GM13977 (cell line): Measurements from ENCODE around the gene TRAF3IP1.

ENCODE experiments used
- DNase-seq: peaks from one replicate; pipeline ENCODE4 v3.0.0; 2012; ENCODE audit warnings: low spot score
- in situ Hi-C: fragments of 300-500 bp; cut with MboI; formaldehyde crosslinking; loops from one replicate; pipeline ENCODE4 v1.12.0; 2022; ENCODE audit warnings: low sequenced_read_pairs, low pct_unique_long_range_greater_than_20kb, mixed read lengths, inconsistent platforms; ENCODE audit not compliant: unreplicated experiment
- TF ChIP-seq, protein P1 (sequence below): IDR thresholded peaks from 2 replicates; pipeline ENCODE4 v1.5.1; 2012; ENCODE audit warnings: mild to moderate bottlenecking, control low read depth; ENCODE audit not compliant: insufficient read depth; ENCODE audit errors: extremely low read depth, missing control alignments

TRAF3IP1 gene

DNA sequence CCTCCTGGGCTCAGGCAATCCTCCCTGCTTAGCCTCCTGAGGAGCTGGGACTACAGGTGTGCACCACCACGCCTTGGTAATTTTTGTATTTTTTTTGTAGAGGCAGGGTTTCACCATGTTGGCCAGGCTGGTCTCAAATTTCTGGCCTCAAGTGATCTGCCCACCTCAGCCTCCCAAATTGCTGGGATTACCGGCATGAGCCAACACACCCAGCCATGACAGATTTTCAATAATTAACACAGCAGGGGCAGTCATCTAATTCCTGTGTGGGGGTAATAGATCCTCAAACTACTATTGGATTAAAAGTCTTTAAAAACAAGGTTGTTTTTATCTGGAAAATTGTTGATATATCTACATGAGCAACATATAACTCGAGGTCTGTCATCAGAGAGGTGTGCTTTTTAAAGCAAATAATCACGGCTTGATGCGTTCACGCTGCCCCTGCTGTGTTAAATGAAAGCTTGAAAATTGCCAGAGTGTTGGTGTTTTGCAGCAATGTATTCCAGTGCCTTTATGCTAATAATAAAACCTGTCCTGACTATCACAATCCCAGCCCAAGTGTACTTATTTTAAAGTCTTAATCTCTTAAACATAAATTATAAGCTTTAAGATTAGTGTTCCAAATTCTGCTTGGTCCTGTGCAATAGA is 70.8 kb downstream of the TRAF3IP1 start:
- in situ Hi-C loops, result no loop called here
- TF ChIP-seq, protein P1, sequence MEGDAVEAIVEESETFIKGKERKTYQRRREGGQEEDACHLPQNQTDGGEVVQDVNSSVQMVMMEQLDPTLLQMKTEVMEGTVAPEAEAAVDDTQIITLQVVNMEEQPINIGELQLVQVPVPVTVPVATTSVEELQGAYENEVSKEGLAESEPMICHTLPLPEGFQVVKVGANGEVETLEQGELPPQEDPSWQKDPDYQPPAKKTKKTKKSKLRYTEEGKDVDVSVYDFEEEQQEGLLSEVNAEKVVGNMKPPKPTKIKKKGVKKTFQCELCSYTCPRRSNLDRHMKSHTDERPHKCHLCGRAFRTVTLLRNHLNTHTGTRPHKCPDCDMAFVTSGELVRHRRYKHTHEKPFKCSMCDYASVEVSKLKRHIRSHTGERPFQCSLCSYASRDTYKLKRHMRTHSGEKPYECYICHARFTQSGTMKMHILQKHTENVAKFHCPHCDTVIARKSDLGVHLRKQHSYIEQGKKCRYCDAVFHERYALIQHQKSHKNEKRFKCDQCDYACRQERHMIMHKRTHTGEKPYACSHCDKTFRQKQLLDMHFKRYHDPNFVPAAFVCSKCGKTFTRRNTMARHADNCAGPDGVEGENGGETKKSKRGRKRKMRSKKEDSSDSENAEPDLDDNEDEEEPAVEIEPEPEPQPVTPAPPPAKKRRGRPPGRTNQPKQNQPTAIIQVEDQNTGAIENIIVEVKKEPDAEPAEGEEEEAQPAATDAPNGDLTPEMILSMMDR, result no peak
- no peak for DNase-seq

DNA sequence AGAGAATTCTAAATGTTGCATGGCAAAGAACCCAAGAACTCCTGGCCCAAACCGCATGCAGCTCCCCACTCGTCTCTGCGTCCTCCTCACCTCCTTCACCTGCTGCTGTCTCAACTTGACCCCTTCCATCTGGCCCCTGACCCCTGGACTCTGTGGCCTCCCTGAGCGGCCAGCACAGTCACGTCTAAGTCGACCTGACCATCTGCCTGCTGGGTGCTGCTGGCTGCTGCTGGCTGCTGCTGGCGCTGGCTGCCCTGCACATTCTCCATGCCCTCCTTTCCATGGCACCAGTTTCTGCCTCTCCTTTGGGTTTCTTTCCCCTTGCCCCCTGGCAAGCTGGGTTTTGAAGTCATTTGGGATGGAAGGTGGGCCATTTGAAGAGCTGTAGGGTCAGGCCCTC is 76.3 kb downstream of the TRAF3IP1 start:
- no peak for DNase-seq
- in situ Hi-C loops, result no loop called here
- TF ChIP-seq, protein P1, result no peak

DNA sequence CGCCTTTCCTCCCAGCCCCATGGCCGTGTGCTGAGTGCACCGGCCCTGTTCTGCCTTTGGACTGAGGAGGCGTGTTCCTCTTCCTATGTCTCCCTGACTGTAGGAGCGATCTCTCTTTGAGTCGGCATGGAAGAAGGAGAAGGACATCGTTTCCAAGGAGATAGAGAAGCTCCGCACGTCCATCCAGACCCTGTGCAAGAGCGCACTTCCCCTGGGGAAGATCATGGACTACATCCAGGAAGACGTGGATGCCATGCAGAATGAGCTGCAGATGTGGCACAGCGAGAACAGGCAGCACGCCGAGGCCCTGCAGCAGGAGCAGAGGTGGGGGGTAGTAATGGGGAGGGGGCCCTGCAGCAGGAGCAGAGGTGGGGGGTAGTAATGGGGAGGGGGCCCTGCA is 77.0 kb downstream of the TRAF3IP1 start:
- TF ChIP-seq, protein P1, result no peak
- no peak for DNase-seq
- in situ Hi-C loops, result no loop called here

DNA sequence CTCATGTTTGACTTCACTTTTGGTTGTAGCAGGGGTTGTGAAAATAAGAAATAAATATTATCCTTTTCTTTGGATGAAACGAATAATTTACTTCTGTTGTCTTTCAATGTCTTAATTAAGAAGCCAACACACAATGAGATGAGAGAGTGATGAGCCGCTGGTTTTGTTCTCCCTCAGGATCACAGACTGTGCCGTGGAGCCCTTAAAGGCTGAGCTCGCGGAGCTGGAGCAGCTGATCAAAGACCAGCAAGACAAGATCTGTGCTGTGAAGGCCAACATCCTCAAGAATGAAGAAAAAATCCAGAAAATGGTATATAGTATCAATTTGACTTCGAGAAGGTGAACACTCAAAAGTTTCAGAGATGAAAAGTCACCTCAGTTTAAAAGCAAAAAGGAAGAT is 78.3 kb downstream of the TRAF3IP1 start:
- in situ Hi-C loops, result no loop called here
- DNase-seq, result no peak
- TF ChIP-seq, protein P1, result no peak

DNA sequence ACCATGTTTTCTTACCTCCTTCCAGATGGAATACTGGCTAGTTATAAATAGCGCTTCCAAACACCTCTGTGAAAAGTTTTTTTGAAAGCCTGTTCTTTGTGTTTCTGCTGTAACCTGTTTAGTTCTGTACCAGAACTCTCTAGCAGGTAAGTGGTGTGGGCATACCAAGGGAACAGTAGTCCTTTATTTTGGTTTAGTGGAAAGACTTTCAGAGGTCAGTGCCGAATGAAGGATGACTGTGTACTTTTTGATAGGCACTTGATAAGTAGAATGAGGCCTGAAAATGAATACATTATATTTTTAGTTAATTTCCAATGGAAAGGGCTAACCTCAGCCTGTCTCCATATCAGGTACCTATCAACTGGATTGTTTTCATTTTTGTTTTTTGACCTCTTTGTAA is 78.8 kb downstream of the TRAF3IP1 start:
- in situ Hi-C loops, result no loop called here
- no peak for DNase-seq

DNA sequence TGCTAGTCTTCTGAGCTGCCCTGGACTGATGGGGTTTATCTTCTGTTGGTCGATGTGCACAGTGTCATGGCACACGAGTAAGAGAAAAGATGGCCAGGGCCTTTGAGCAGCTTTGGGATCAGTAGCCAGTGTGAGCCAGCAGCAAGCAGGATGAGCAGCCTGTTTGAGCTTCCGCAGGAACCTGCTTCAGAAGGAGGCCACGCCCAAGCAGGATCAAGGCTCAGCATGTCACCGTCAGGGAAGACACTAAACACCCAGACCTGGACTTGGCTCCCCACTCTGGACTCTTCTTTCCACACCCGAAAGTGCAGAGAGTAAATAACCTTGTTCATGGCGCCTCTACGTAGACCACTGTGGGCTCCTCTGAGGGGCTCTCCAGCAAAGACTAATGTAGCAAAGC is 81.2 kb downstream of the TRAF3IP1 start:
- in situ Hi-C loops, result no loop called here
- no peak for DNase-seq
- TF ChIP-seq, protein P1, result no peak

More for the DNA sequence above, 78.8 kb downstream of the TRAF3IP1 start:
- TF ChIP-seq, protein P1, result no peak
